ENCODE measurements around the gene TTLL7.
A peak's percentile ranks its signal among the peaks of the same experiment; 100 is the strongest.

The TTLL7 gene

GRCh38 chr1:83999316-83999819, 436 bp upstream of the TTLL7 start:
- Mint-ChIP-seq H3K27me3 (ENCODE audit: low read depth, poor library complexity) (peaks cover 32% of the 10 kb centered on the region), H3K4me3 (peak overlapping the region; percentile 91), H3K4me1 (peaks cover 22% of the 10 kb centered on the region), H3K9me3 (no peaks in the 10 kb centered on the region), H3K27ac (peak overlapping the region; percentile 96), H3K36me3 (ENCODE audit: low read depth) (no peaks in the 10 kb centered on the region)
- TF ChIP-seq CTCF (IDR thresholded peaks at IDR 0.05), result no peak
- no peak for DNase-seq

GRCh38 chr1:83998205-83998497, 781 bp downstream of the TTLL7 start:
- Mint-ChIP-seq H3K9me3 (no peaks in the 10 kb centered on the region), H3K4me3 (peak overlapping the region; percentile 91), H3K36me3 (ENCODE audit: low read depth) (no peaks in the 10 kb centered on the region), H3K4me1 (peaks cover 22% of the 10 kb centered on the region), H3K27ac (peak overlapping the region; percentile 21), H3K27me3 (ENCODE audit: low read depth, poor library complexity) (peaks cover 24% of the 10 kb centered on the region)
- no peak for DNase-seq
- TF ChIP-seq CTCF (IDR thresholded peaks at IDR 0.05), result no peak

- peaks cover 22% of the 10 kb centered on the region for H3K4me1 Mint-ChIP-seq
- H3K4me3 Mint-ChIP-seq, result peak overlapping the region; percentile 91
Observed at GRCh38 chr1:83997631-83998030, 1.3 kb downstream of the TTLL7 start.

GRCh38 chr1:83996621-83997020, 2.3 kb downstream of the TTLL7 start:
- no peak for TF ChIP-seq CTCF (IDR thresholded peaks at IDR 0.05)
- no peaks in the 10 kb centered on the region for H3K9me3 Mint-ChIP-seq
- peaks cover 21% of the 10 kb centered on the region for H3K27me3 Mint-ChIP-seq (ENCODE audit: low read depth, poor library complexity)
- DNase-seq, result no peak
- H3K27ac Mint-ChIP-seq, result no peak overlapping the region
- H3K36me3 Mint-ChIP-seq (ENCODE audit: low read depth), result no peaks in the 10 kb centered on the region
- peaks cover 22% of the 10 kb centered on the region for H3K4me1 Mint-ChIP-seq
- H3K4me3 Mint-ChIP-seq, result no peak overlapping the region

More at GRCh38 chr1:83997631-83998030, 1.3 kb downstream of the TTLL7 start:
- Mint-ChIP-seq H3K36me3 (ENCODE audit: low read depth) (no peaks in the 10 kb centered on the region), H3K9me3 (no peaks in the 10 kb centered on the region), H3K27me3 (ENCODE audit: low read depth, poor library complexity) (peaks cover 23% of the 10 kb centered on the region), H3K27ac (no peak overlapping the region)
- no peak for DNase-seq
- TF ChIP-seq CTCF (IDR thresholded peaks at IDR 0.05), result no peak

- Mint-ChIP-seq H3K27ac (no peak overlapping the region), H3K9me3 (no peaks in the 10 kb centered on the region), H3K4me3 (no peak overlapping the region), H3K27me3 (ENCODE audit: low read depth, poor library complexity) (peaks cover 16% of the 10 kb centered on the region), H3K36me3 (ENCODE audit: low read depth) (no peaks in the 10 kb centered on the region), H3K4me1 (peaks cover 22% of the 10 kb centered on the region)
- no peak for TF ChIP-seq CTCF (IDR thresholded peaks at IDR 0.05)
- DNase-seq, result no peak
Observed at GRCh38 chr1:83996191-83996590, 2.7 kb downstream of the TTLL7 start.

- no peak for DNase-seq
- TF ChIP-seq CTCF (IDR thresholded peaks at IDR 0.05), result no peak
- peaks cover 11% of the 10 kb centered on the region for H3K27me3 Mint-ChIP-seq (ENCODE audit: low read depth, poor library complexity)
Observed at GRCh38 chr1:83995649-83996048, 3.3 kb downstream of the TTLL7 start.

More at GRCh38 chr1:83995649-83996048, 3.3 kb downstream of the TTLL7 start:
- H3K4me3 Mint-ChIP-seq, result no peak overlapping the region
- no peaks in the 10 kb centered on the region for H3K9me3 Mint-ChIP-seq
- H3K27ac Mint-ChIP-seq, result no peak overlapping the region
- H3K4me1 Mint-ChIP-seq, result peaks cover 21% of the 10 kb centered on the region
- peaks cover 4% of the 10 kb centered on the region for H3K36me3 Mint-ChIP-seq (ENCODE audit: low read depth)

Data from nephron progenitor cell (in vitro differentiated cells).